Astrocyte of the cerebellum (primary cell): ENCODE results near the gene NUP107.

Source experiments
- DNase-seq: peaks from one replicate; pipeline ENCODE4 v3.0.0-alpha.2; 2011; ENCODE audit warnings: low read depth
- H3K4me3 ChIP-seq: 2 replicates; pipeline ENCODE4 v1.5.1; 2011; ENCODE audit warnings: mild to moderate bottlenecking, low read depth, low read length, moderate library complexity
- in situ Hi-C: cut with HindIII; loops from 2 replicates; pipeline ENCODE4 v1.10.0; 2017; ENCODE audit warnings: low sequenced_read_pairs
- TF ChIP-seq, protein P1 (sequence below): IDR thresholded peaks from 2 replicates; pipeline ENCODE4 v1.5.1; 2012; ENCODE audit warnings: low read length, low read depth, moderate library complexity, mild to moderate bottlenecking; ENCODE audit errors: missing control alignments

Gene NUP107

DNA sequence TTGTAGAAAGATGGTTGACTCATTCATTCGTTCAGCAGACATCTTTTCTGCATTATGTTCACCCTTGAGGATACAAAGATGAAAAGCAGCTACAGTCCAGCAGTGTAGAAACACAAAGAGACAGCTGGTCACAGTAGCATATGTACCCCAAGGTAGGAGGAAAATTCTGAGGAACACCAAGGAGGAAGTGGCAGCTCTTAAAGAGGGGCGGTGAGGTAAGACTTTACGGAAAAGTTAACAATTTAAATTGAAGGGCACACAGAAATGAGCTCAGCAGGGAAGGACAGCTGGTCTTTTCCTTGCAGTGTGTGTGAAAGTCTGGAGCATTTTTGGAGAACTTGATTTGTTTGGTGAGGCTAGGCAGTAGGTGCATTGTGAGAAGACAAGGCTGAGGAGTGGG, 62.7 kb downstream of the NUP107 start:
- no peak overlapping the region for H3K4me3 ChIP-seq
- TF ChIP-seq, protein P1, sequence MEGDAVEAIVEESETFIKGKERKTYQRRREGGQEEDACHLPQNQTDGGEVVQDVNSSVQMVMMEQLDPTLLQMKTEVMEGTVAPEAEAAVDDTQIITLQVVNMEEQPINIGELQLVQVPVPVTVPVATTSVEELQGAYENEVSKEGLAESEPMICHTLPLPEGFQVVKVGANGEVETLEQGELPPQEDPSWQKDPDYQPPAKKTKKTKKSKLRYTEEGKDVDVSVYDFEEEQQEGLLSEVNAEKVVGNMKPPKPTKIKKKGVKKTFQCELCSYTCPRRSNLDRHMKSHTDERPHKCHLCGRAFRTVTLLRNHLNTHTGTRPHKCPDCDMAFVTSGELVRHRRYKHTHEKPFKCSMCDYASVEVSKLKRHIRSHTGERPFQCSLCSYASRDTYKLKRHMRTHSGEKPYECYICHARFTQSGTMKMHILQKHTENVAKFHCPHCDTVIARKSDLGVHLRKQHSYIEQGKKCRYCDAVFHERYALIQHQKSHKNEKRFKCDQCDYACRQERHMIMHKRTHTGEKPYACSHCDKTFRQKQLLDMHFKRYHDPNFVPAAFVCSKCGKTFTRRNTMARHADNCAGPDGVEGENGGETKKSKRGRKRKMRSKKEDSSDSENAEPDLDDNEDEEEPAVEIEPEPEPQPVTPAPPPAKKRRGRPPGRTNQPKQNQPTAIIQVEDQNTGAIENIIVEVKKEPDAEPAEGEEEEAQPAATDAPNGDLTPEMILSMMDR, result no peak
- no peak for DNase-seq
- in situ Hi-C loops, result no loop called here

DNA sequence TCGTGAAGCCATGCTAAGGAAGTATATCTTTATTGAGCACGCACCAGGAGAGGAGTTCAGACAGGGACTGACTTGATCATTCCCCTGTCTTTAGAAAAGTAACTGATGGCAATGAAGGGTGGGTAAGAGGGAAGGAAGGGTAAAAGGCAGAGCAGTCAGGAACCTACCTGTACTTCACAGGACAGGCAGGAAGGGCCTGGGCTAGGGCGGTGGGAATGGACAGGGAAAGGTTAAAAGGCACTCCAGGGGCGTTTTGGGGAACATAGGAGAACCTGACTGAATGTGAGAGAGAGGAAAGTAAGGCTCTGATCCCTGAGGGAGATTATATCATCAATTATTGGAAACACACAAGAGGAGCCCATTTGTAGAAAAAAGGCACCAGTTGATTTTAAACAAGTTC, 63.1 kb downstream of the NUP107 start:
- no peak overlapping the region for H3K4me3 ChIP-seq
- in situ Hi-C loops, result no loop called here
- TF ChIP-seq, protein P1, result no peak
- no peak for DNase-seq

DNA sequence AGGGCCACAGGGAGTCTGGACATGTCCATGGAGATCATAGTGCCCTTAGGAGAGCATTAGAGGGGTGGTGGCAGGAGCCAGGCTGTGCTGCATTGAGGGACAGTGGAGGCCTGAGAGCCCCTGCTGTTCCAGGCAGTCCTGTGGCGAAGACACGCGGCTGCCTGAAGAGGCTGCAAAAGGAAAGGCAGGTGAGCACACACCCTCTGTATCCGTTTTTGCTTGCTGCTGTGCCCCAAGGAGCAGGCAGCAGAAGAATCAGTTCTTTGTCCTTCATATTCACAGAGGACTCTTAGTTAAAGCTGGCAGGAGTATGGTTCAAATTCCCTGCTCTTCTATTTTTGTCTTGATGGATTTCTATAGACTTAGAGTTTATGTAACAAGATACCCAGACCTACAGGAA, 63.7 kb downstream of the NUP107 start:
- no peak for DNase-seq
- in situ Hi-C loops, result no loop called here

DNA sequence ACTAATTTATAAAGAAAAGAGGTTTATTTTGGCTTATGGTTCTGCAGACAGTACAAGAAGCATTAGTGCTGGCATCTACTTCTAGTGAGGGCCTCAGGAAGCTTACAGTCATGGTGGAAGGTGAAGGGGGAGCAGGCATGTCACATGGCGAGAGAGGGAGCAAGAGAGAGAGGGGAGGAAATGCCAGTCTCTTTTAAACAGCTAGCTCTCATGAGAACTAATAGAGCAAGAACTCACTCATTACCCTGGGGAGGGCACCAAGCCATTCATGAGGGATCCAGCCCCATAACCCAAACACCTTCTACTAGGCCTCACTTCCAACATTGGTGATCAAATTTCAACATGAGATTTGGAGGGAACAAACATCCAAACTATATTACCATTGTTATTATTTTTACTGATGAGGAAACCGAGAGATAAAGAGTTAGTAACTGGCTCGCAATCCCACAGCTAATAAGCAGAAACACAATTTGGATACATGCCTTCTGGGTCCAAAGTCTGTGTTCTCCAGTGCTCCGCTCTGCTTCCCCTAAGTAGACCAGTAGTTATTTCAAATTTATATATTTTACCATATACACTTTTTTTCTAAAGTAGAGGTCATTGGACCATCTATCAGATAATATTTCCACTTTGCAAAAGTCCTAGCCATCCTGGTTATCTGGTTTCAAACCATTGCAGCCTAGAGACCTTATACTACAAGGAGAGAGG, 68.9 kb downstream of the NUP107 start:
- TF ChIP-seq, protein P1, result no peak
- no peak for DNase-seq
- in situ Hi-C loops, result no loop called here
- H3K4me3 ChIP-seq, result no peak overlapping the region

More for the DNA sequence above, 63.7 kb downstream of the NUP107 start:
- H3K4me3 ChIP-seq, result no peak overlapping the region
- TF ChIP-seq, protein P1, result no peak

DNA sequence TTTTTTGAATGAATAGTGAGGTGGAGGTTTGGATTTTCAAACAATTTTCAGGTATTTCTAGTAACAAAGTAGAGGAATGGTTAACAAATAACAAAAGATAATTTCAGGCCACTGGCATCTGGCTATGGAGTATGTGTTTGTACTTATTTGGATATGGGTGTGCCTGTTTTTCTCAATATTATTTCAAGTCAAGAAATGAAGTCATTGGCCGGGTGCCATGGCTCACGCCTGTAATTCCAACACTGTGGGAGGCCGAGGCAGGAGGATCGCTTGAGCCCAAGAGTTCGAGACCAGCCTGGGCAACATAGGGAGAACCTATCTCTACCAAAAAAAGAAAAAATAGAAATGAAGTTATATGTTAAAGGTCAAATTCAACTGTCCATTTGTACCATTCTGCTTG, 73.1 kb downstream of the NUP107 start:
- in situ Hi-C loops, result no loop called here
- H3K4me3 ChIP-seq, result no peak overlapping the region
- no peak for DNase-seq
- TF ChIP-seq, protein P1, result no peak

DNA sequence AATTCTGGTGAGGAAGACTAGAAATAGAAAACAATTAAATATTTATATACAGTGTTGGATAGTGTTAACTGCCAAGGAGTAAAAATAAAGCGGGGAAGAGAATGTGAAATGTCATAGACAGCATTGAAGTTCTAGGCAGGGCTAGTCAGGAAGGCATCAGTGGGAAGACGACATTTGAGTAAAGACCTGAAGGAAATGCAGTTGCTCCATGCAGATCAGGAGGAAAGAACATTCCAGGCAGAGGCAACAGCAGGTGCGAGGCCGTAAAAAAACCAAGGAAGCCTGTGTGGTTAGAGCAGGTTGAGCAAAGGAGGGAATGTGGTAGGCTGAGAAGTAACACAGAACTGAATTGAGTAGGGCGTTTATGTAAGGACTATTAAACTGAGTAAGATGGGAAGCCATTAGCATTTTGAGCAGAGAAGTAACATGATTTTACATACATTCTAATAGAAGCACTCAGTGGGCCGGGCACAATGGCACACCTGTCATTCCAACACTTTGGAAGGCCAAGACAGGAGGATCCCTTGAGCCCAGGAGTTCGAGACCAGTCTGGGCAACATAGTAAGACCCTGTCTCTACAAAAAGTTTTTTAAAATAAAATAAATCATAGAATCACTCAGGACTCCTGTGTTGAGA, 74.1 kb downstream of the NUP107 start:
- TF ChIP-seq, protein P1, result no peak
- in situ Hi-C loops, result no loop called here
- no peak for DNase-seq
- no peak overlapping the region for H3K4me3 ChIP-seq
